GM13976 (cell line): ENCODE measurements around the gene MYO5B.

ENCODE experiments used
- DNase-seq: peaks from one replicate; pipeline ENCODE4 v3.0.0; 2012; ENCODE audit warnings: low spot score
- in situ Hi-C: fragments of 300-500 bp; cut with MboI; formaldehyde crosslinking; loops from one replicate; pipeline ENCODE4 v1.12.0; 2022; ENCODE audit warnings: low sequenced_read_pairs, mixed read lengths, inconsistent platforms; ENCODE audit not compliant: unreplicated experiment
- TF ChIP-seq, protein P1 (sequence below): IDR thresholded peaks from 2 replicates; pipeline ENCODE4 v1.5.1; 2012; ENCODE audit warnings: borderline replicate concordance, mild to moderate bottlenecking; ENCODE audit not compliant: insufficient read depth; ENCODE audit errors: extremely low read depth, missing control alignments, control extremely low read depth

The MYO5B gene

DNA sequence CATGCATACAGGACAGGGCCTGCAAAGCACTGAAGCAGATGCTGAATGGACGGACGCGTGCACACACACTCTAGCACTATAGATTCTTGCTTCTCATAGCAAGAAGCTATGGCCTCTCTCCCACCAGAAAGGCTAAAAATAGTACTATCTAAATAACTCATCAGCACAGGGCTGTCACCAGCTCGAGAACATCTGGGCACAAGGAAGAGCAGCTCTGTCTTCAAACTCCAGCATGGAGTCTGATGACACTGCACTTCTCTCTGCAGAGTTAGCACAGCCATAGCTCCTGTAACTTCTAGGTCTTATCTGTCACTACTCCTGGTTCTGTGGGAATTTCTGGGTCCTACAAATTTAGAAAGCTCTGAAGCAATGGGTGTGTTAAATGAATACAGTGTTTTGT, 123.5 kb downstream of the MYO5B start:
- no peak for DNase-seq
- TF ChIP-seq, protein P1, sequence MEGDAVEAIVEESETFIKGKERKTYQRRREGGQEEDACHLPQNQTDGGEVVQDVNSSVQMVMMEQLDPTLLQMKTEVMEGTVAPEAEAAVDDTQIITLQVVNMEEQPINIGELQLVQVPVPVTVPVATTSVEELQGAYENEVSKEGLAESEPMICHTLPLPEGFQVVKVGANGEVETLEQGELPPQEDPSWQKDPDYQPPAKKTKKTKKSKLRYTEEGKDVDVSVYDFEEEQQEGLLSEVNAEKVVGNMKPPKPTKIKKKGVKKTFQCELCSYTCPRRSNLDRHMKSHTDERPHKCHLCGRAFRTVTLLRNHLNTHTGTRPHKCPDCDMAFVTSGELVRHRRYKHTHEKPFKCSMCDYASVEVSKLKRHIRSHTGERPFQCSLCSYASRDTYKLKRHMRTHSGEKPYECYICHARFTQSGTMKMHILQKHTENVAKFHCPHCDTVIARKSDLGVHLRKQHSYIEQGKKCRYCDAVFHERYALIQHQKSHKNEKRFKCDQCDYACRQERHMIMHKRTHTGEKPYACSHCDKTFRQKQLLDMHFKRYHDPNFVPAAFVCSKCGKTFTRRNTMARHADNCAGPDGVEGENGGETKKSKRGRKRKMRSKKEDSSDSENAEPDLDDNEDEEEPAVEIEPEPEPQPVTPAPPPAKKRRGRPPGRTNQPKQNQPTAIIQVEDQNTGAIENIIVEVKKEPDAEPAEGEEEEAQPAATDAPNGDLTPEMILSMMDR: no peak
- in situ Hi-C loops: no loop called here

DNA sequence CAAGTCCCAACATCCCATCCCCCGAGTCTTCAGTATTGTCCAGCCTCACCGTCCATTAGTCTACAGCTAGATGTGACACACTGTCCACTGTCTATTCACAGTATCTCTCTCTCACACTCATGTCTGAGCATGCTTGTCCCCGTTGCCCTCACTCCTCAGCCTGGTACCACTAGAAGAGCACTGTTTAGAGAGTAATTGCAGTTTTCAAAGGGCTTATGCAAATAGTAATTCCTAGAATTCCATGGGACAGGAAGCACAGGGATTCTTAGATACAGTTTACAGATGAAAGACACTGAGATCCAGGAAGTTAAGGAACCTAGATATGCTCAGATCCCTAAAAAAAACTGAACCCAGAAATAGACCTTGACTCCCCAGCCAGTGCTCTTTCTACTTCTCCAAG, 125.5 kb downstream of the MYO5B start:
- in situ Hi-C loops: no loop called here
- TF ChIP-seq, protein P1: no peak
- no peak for DNase-seq

DNA sequence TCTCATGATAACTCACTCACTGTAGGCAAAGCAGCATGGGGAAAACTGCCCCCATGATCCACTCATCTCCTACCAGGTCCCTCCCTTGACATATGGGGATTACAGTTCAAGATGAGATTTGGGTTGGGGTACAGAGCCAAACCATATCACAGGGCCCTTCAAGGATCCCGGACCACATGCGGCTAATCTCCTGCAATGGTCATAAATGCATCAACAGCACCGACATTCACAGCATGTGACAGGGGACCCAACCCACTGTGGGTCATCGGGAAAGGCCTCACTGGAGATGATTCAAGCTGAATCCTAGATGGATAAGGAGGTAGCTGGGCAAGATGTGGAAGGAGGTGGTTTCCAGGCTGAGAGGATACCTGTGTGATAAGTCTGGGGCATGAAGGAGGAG, 129.4 kb downstream of the MYO5B start:
- TF ChIP-seq, protein P1: no peak
- no peak for DNase-seq
- in situ Hi-C loops: no loop called here

DNA sequence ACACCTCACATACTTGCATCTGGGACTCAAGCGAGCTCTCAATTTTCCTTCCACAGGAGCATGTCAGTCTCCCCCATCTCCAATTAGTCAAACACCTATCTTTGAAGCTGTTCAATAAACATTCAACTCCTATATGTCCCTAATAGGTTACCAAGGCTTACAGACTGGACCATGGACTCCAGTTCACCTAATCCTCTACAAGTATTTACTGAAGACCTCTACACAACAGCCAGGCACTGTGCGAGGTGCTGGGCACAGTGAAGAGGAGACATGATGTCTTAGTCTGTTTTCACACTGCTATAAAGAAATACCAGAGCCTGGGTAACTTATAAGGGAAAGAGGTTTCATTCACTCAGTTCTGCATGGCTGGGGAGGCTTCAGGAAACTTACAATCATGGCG, 129.9 kb downstream of the MYO5B start:
- DNase-seq: no peak
- TF ChIP-seq, protein P1: no peak
- in situ Hi-C loops: no loop called here

DNA sequence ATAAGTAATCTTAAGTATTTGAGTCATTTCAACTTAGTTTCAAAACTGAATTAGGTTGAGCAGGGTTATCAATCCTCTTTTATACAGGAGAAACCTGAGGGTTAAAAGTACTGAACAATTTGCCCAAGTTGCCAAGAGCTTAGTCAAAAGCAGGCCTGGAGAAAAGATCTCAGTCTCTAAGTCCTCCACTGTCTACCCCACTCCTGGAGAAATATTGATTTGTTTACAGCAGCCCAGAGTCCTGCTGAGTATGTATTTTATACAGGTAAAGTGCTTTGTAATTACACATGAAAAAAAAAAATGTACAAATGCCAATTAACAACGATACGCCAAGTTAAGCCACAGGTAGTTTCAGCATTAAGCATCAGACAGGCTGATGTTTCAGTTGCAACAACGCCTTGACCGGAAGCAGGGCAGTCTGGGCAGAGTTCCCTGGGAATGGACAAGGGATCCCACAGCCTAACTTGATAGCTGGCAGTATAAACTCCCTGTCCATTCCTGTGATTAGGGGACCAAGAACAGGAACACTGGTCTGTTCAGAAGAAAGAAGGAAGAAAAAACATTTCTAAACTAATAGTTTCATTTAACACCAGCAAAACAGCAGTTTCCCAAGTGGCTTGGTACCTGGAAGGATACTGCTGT, 132.9 kb downstream of the MYO5B start:
- in situ Hi-C loops: no loop called here
- TF ChIP-seq, protein P1: no peak
- no peak for DNase-seq

DNA sequence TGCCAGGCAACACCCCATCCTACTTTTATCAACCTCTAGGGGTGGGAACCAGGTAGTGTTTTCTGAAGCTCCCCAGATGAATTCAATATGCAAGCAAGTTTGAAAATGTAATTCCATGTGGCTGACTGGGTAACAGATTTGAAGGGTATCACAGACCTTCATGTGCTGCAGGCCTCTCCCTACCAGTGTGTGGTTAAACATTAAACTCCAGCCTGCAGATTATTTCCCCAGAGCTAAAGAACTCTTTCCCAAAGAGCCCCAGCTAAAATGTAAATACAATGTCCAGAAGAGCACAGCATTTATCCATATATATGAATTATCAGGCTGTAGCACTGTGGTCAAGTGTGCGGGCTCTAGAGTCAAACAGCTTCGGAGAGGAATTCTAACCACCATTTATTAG, 134.1 kb downstream of the MYO5B start:
- in situ Hi-C loops: no loop called here
- no peak for DNase-seq
- TF ChIP-seq, protein P1: no peak

DNA sequence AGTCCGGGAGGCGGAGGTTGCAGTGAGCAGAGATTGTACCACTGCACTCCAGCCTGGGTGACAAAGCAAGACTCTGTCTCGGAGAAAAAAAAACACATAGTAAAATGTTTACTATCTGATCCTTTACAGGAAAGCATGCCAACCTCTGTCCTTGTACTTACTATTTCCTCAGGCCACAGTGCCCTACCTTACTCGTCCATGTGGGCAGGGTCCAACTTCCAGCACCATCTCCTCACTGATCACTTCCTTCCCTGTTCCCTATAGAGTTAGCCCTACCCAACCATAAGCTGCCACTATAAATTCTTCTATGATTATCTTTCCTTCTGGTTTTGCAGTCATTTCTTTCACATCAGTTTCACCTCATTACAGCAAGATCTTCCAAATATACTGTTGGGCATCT, 136.2 kb downstream of the MYO5B start:
- in situ Hi-C loops: no loop called here
- no peak for DNase-seq

More for the DNA sequence above, 136.2 kb downstream of the MYO5B start:
- TF ChIP-seq, protein P1: no peak
